ENCODE measurements around the gene TREML2.

Gene TREML2

DNA sequence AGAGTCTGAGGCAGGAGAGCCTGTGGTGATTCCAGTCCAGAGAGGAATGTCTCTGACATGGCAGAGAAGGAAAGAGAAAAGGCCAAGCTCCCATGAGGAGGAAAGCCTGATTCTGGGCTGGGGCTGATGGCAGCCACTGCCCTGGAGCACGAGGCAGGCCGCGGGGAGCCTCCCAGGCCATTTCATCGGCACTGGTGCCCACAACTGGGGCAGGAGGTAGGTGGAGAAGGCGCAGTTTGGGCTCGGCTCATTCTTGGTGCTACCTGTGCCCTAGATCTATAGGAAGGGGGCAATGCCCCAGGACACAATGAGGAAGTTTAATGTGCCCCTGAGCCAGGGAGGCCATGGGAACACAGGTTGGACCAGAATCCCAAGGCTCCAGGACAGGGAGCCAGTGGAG lies 44.2 kb downstream of the TREML2 start:
- TF ChIP-seq YY1 (IDR thresholded peaks at IDR 0.05; ENCODE audit: insufficient read depth, insufficient read length) (no peak), ZNF274 (IDR thresholded peaks at IDR 0.05; ENCODE audit: low read depth, low read length) (no peak), SUZ12 (IDR thresholded peaks at IDR 0.05; ENCODE audit: extremely low read depth, insufficient read depth, insufficient read length) (no peak)
- no peaks in the 10 kb centered on the region for H3K36me3 ChIP-seq (ENCODE audit: insufficient read depth, insufficient read length, low read length)
- H3K4me1 ChIP-seq (ENCODE audit: insufficient read depth, insufficient read length), result no peaks in the 10 kb centered on the region
- no peak overlapping the region for H3K4me3 ChIP-seq (ENCODE audit: insufficient read length, low read depth)
- no peaks in the 10 kb centered on the region for H3K9me3 ChIP-seq (ENCODE audit: insufficient read depth, low read length)
- no peak for DNase-seq (ENCODE audit: low read depth, low spot score)
- H3K27me3 ChIP-seq (ENCODE audit: insufficient read depth, insufficient read length), result no peaks in the 10 kb centered on the region
- no peak overlapping the region for H3K9ac ChIP-seq (ENCODE audit: insufficient read length, low read depth)

DNA sequence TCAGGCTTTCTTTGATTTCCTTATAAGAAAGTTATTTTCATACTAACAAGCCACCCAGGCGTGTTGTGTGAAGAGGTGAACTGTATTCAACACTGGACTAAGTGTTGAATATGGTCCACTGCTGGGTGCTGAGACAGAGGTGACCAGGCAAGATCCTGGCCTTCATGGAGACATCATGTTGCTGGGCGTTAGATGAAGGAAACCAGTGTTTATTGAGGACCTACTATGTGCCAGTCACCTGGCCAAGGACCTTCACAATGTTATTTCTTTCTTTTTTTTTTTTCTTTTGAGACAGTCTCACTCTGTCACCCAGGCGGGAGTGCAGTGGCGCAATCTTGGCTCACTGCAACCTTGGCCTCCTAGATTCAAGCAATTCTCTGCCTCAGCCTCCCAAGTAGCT lies 44.9 kb downstream of the TREML2 start:
- no peak for TF ChIP-seq ZNF274 (IDR thresholded peaks at IDR 0.05; ENCODE audit: low read depth, low read length)
- no peak for TF ChIP-seq YY1 (IDR thresholded peaks at IDR 0.05; ENCODE audit: insufficient read depth, insufficient read length)
- no peak for TF ChIP-seq SUZ12 (IDR thresholded peaks at IDR 0.05; ENCODE audit: extremely low read depth, insufficient read depth, insufficient read length)
- no peaks in the 10 kb centered on the region for H3K27me3 ChIP-seq (ENCODE audit: insufficient read depth, insufficient read length)

DNA sequence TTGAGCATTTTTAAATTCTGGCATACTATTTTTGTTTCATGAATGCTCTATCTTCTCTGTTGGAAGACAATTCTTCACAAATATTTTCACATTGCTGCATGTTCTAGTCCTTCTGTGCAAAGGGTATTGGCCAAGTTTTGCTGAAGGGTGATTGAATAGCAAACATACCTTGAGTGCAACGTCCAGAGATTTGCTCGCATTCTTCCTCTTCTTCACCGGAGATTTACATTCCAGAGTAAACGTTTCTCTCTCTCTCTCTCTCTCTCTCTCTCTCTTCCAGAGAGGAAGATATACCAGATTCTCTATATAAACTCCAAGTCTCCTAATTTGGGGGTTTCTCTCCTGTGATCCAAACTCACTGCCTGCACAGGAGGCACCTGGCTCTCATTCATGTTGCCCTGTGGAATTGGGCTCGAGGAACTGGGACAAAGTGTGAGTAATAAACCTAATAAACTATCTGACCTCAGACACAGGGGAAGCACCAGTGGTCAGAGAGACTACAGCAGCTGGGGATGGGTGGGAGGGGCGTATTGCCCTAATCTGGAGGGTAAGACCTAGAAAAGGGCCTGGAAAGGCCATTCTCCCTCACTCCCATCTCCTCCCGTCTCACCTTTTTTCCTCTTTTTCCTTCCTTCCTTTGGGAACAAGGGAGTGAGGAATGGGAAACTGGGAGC lies 45.7 kb downstream of the TREML2 start:
- no peak for TF ChIP-seq SUZ12 (IDR thresholded peaks at IDR 0.05; ENCODE audit: extremely low read depth, insufficient read depth, insufficient read length)
- TF ChIP-seq ZNF274 (IDR thresholded peaks at IDR 0.05; ENCODE audit: low read depth, low read length), result no peak
- no peak for TF ChIP-seq YY1 (IDR thresholded peaks at IDR 0.05; ENCODE audit: insufficient read depth, insufficient read length)
- no peaks in the 10 kb centered on the region for H3K27me3 ChIP-seq (ENCODE audit: insufficient read depth, insufficient read length)
- DNase-seq (ENCODE audit: low read depth, low spot score), result no peak

More for the DNA sequence above, 44.9 kb downstream of the TREML2 start:
- Histone ChIP-seq H3K9ac (ENCODE audit: insufficient read length, low read depth) (no peak overlapping the region), H3K9me3 (ENCODE audit: insufficient read depth, low read length) (no peaks in the 10 kb centered on the region), H3K4me3 (ENCODE audit: insufficient read length, low read depth) (no peak overlapping the region), H3K4me1 (ENCODE audit: insufficient read depth, insufficient read length) (no peaks in the 10 kb centered on the region), H3K36me3 (ENCODE audit: insufficient read depth, insufficient read length, low read length) (no peaks in the 10 kb centered on the region)
- DNase-seq (ENCODE audit: low read depth, low spot score), result no peak

DNA sequence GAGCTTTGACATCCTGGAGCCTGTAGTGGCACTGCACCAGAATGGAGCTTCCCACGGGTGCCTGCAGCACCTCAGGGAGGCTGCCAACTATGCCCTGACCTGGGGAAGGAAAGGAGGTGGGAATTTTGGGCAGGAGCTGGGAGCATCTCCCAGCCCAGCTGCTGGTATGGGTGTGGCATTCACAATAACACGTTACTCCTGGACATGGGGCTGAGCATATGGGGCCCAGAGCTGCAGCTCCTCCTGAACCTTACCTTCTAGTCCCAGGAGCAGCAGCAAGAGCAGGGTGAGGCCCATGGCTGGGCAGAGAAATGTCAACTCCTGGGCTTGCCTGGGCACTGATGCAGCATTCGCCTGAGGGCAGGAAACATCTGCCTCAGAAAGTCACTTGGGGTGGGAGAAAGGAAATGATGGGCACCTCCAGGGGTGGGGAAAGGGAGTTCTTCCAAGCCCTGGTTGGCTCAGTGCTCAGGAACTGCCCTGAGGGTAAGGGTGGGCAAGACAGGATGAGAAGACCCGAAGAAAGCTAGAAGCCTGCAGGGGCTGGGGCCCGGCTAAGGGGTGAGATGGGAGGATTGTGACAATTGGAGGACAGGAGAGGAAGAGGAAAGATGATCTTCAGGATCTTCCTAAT lies 46.8 kb downstream of the TREML2 start, which contains the start of gene TREML1:
Gene TREML1 (minus strand): TSS at position 356 of the 634 bp plus-strand sequence. CDS start 59 bp downstream, at position 297.
- no peaks in the 10 kb centered on the region for H3K27me3 ChIP-seq (ENCODE audit: insufficient read depth, insufficient read length)
- H3K9me3 ChIP-seq (ENCODE audit: insufficient read depth, low read length), result no peaks in the 10 kb centered on the region
- TF ChIP-seq SUZ12 (IDR thresholded peaks at IDR 0.05; ENCODE audit: extremely low read depth, insufficient read depth, insufficient read length) (no peak), YY1 (IDR thresholded peaks at IDR 0.05; ENCODE audit: insufficient read depth, insufficient read length) (no peak), ZNF274 (IDR thresholded peaks at IDR 0.05; ENCODE audit: low read depth, low read length) (no peak)
- DNase-seq (ENCODE audit: low read depth, low spot score), result no peak
- H3K36me3 ChIP-seq (ENCODE audit: insufficient read depth, insufficient read length, low read length), result no peaks in the 10 kb centered on the region
- H3K9ac ChIP-seq (ENCODE audit: insufficient read length, low read depth), result no peak within 1 kb of the TSS
- H3K4me1 ChIP-seq (ENCODE audit: insufficient read depth, insufficient read length), result no peaks in the 10 kb centered on the region
- H3K4me3 ChIP-seq (ENCODE audit: insufficient read length, low read depth), result no peak within 1 kb of the TSS

More for the DNA sequence above, 45.7 kb downstream of the TREML2 start:
- no peak overlapping the region for H3K9ac ChIP-seq (ENCODE audit: insufficient read length, low read depth)
- H3K4me3 ChIP-seq (ENCODE audit: insufficient read length, low read depth), result no peak overlapping the region
- H3K36me3 ChIP-seq (ENCODE audit: insufficient read depth, insufficient read length, low read length), result no peaks in the 10 kb centered on the region
- H3K4me1 ChIP-seq (ENCODE audit: insufficient read depth, insufficient read length), result no peaks in the 10 kb centered on the region
- no peaks in the 10 kb centered on the region for H3K9me3 ChIP-seq (ENCODE audit: insufficient read depth, low read length)

DNA sequence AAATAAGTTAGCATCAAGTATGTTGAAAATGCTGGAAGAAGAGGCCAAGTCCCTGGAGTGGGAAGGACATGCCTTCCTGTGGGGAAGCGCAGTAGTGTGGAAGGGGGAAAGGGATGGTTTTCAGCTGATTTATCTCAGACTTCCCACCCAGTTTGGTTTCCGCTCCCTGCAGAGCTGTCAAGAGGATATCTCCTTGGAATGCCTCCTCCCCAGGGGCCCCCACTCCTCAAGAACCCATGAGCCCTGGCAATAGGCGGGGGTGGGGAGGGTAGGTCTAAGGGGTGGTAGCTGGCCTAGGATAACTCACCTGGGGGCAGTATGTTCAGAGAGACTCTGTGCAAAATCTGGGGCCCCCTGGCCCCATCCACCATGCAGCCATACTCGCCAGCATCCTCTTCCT lies 47.5 kb downstream of the TREML2 start:
- H3K9ac ChIP-seq (ENCODE audit: insufficient read length, low read depth), result no peak overlapping the region
- H3K27me3 ChIP-seq (ENCODE audit: insufficient read depth, insufficient read length), result no peaks in the 10 kb centered on the region
- DNase-seq (ENCODE audit: low read depth, low spot score), result no peak
- no peaks in the 10 kb centered on the region for H3K4me1 ChIP-seq (ENCODE audit: insufficient read depth, insufficient read length)
- TF ChIP-seq YY1 (IDR thresholded peaks at IDR 0.05; ENCODE audit: insufficient read depth, insufficient read length) (no peak), ZNF274 (IDR thresholded peaks at IDR 0.05; ENCODE audit: low read depth, low read length) (no peak), SUZ12 (IDR thresholded peaks at IDR 0.05; ENCODE audit: extremely low read depth, insufficient read depth, insufficient read length) (no peak)
- H3K36me3 ChIP-seq (ENCODE audit: insufficient read depth, insufficient read length, low read length), result no peaks in the 10 kb centered on the region
- H3K4me3 ChIP-seq (ENCODE audit: insufficient read length, low read depth), result no peak overlapping the region
- no peaks in the 10 kb centered on the region for H3K9me3 ChIP-seq (ENCODE audit: insufficient read depth, low read length)

DNA sequence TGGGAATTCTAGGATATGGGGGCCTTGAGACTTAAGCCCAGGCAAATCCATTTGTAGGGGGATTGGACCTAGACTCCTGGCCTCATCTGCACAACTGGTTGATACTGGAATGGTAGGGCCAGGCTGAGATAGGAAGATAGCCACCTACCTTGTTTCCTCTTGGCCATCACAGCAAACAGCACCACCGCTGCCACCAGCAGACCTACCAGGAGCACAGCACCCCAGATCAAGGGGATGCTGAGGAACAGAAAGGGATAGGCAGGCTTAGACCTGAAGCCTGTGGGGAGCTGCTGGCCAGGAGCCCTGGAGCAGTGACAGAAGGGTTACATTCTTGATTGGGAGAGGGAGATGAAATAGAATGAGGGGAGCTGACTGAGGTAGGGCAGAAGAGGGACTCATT lies 50.3 kb downstream of the TREML2 start:
- Histone ChIP-seq H3K9me3 (ENCODE audit: insufficient read depth, low read length) (no peaks in the 10 kb centered on the region), H3K36me3 (ENCODE audit: insufficient read depth, insufficient read length, low read length) (no peaks in the 10 kb centered on the region), H3K4me3 (ENCODE audit: insufficient read length, low read depth) (no peak overlapping the region), H3K9ac (ENCODE audit: insufficient read length, low read depth) (no peak overlapping the region), H3K27me3 (ENCODE audit: insufficient read depth, insufficient read length) (no peaks in the 10 kb centered on the region), H3K4me1 (ENCODE audit: insufficient read depth, insufficient read length) (no peaks in the 10 kb centered on the region)
- DNase-seq (ENCODE audit: low read depth, low spot score), result no peak
- TF ChIP-seq YY1 (IDR thresholded peaks at IDR 0.05; ENCODE audit: insufficient read depth, insufficient read length) (no peak), SUZ12 (IDR thresholded peaks at IDR 0.05; ENCODE audit: extremely low read depth, insufficient read depth, insufficient read length) (no peak)

DNA sequence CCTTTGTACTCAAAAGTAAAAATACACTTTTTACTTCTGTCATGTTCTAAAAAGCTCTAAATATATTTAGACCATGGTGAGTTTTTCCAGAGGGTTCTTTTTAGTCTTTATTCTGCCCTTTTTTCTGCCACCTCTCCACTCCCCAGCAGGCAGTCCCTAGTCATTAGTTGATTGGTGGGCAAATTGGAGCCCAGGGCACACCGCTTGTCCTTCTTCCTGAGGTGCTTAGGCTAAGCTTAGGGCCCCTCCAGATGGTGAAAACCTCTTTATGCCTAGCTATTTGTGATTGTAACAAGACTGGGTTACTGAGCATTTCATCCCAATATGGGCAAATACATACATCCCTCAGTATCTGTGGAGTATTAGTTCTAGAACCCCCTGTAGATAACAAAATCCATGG lies 53.0 kb downstream of the TREML2 start:
- Histone ChIP-seq H3K4me1 (ENCODE audit: insufficient read depth, insufficient read length) (no peaks in the 10 kb centered on the region), H3K4me3 (ENCODE audit: insufficient read length, low read depth) (no peak overlapping the region), H3K9ac (ENCODE audit: insufficient read length, low read depth) (no peak overlapping the region), H3K36me3 (ENCODE audit: insufficient read depth, insufficient read length, low read length) (no peaks in the 10 kb centered on the region), H3K27me3 (ENCODE audit: insufficient read depth, insufficient read length) (no peaks in the 10 kb centered on the region), H3K9me3 (ENCODE audit: insufficient read depth, low read length) (no peaks in the 10 kb centered on the region)
- no peak for DNase-seq (ENCODE audit: low read depth, low spot score)
- TF ChIP-seq SUZ12 (IDR thresholded peaks at IDR 0.05; ENCODE audit: extremely low read depth, insufficient read depth, insufficient read length), result no peak
